Measurements from ENCODE around the gene MSRB1. TPM values are rescaled to one million over a fixed set of nuclear protein-coding genes. Genes with fewer than 3 reads are reported as not detected.

MSRB1 gene
- total and polyA plus RNA-seq, 2 of the 13 experiments (the other 11 are each of a cell fraction or from before 2014, with no cell fraction given) = 32.1 to 75.4 TPM

DNA sequence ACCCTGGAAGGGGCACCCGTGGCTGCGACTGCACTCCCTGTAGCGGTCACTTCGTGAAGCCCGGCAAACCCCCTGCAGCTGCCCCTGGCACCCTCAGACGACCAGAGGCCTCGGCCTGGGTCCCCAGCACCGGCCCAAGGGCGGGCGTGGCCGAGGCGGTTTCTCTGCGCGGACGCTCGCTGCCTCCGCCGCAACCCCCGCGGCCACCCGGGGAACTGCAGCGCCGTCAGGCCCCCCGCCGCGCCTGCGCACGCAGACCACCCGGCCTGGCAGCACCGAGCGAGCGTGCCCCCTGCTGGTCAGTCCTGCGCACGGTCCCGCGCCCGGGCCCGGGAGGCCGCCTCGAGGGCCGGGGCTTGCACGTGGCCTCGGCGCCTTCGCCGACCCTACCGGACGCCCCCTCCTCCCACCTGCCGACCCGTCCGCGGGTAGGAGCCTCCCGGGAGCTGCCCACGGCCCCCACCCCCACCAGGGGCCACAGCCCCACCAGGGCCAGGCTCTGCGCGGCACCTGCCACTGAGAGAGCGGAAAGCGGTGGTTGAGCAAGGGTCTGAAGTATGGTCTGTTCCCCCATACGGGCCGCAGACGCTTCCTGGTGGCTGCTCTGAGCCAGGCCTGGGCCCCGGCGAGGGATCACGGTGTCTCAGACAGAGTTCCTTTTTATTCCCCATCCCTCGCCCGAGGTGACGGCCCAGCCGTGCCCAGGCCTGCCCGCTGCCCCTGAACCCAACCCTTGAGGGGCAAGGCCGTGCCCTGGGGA is 13.2 kb downstream of the MSRB1 start (continued):
- TF ChIP-seq, protein P1, sequence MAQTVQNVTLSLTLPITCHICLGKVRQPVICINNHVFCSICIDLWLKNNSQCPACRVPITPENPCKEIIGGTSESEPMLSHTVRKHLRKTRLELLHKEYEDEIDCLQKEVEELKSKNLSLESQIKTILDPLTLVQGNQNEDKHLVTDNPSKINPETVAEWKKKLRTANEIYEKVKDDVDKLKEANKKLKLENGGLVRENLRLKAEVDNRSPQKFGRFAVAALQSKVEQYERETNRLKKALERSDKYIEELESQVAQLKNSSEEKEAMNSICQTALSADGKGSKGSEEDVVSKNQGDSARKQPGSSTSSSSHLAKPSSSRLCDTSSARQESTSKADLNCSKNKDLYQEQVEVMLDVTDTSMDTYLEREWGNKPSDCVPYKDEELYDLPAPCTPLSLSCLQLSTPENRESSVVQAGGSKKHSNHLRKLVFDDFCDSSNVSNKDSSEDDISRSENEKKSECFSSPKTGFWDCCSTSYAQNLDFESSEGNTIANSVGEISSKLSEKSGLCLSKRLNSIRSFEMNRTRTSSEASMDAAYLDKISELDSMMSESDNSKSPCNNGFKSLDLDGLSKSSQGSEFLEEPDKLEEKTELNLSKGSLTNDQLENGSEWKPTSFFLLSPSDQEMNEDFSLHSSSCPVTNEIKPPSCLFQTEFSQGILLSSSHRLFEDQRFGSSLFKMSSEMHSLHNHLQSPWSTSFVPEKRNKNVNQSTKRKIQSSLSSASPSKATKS (CRISPR knock-in tag; IDR thresholded peaks at IDR 0.05) = no peak
- TF ChIP-seq, protein P2, sequence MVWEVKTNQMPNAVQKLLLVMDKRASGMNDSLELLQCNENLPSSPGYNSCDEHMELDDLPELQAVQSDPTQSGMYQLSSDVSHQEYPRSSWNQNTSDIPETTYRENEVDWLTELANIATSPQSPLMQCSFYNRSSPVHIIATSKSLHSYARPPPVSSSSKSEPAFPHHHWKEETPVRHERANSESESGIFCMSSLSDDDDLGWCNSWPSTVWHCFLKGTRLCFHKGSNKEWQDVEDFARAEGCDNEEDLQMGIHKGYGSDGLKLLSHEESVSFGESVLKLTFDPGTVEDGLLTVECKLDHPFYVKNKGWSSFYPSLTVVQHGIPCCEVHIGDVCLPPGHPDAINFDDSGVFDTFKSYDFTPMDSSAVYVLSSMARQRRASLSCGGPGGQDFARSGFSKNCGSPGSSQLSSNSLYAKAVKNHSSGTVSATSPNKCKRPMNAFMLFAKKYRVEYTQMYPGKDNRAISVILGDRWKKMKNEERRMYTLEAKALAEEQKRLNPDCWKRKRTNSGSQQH (CRISPR knock-in tag; IDR thresholded peaks at IDR 0.05; ENCODE audit: low read depth) = no peak
- TF ChIP-seq CCAR2 (optimal IDR thresholded peaks at IDR 0.05; ENCODE audit: low read depth, low read length) (no peak), RFX3 (CRISPR knock-in tag; IDR thresholded peaks at IDR 0.05) (no peak), PAX8 (CRISPR knock-in tag; IDR thresholded peaks at IDR 0.05; ENCODE audit: borderline replicate concordance) (peak; percentile 89; the same call in 1 of the 2 replicates), ZNF83 (CRISPR knock-in tag; IDR thresholded peaks at IDR 0.05; ENCODE audit: borderline replicate concordance) (no peak), SMAD9 (CRISPR knock-in tag; IDR thresholded peaks at IDR 0.05) (0 out of 2 replicates have a peak, but pooled peaks have one; percentile 21), PCBP1 (IDR thresholded peaks at IDR 0.05; ENCODE audit: borderline replicate concordance, low read depth, low read length) (no peak), ZNF761 (CRISPR knock-in tag; conservative IDR thresholded peaks at IDR 0.05) (peak; percentile 92; the same call in 1 of the 2 replicates), RFX5 (IDR thresholded peaks at IDR 0.05; ENCODE audit: low read depth, low read length) (no peak), ZFP1 (CRISPR knock-in tag; IDR thresholded peaks at IDR 0.05) (no peak), U2AF2 (IDR thresholded peaks at IDR 0.05; ENCODE audit: low read depth, low read length) (no peak), EHMT2 (IDR thresholded peaks at IDR 0.05; ENCODE audit: borderline replicate concordance, low read depth, low read length) (no peak), XBP1 (CRISPR knock-in tag; IDR thresholded peaks at IDR 0.05) (no peak; the same call in 1 of the 2 replicates), HMG20A (CRISPR knock-in tag; IDR thresholded peaks at IDR 0.05; ENCODE audit: borderline replicate concordance) (no peak), ZFP36 (IDR thresholded peaks at IDR 0.05; ENCODE audit: borderline replicate concordance, low read depth, low read length, partially characterized antibody) (no peak), ZNF549 (CRISPR knock-in tag; IDR thresholded peaks at IDR 0.05) (0 out of 2 replicates have a peak, but pooled peaks have one; percentile 26), NFYC (CRISPR knock-in tag; IDR thresholded peaks at IDR 0.05) (no peak), ZC3H13 (CRISPR knock-in tag; IDR thresholded peaks at IDR 0.05) (peak; percentile 86)
- TF ChIP-seq, protein P3, sequence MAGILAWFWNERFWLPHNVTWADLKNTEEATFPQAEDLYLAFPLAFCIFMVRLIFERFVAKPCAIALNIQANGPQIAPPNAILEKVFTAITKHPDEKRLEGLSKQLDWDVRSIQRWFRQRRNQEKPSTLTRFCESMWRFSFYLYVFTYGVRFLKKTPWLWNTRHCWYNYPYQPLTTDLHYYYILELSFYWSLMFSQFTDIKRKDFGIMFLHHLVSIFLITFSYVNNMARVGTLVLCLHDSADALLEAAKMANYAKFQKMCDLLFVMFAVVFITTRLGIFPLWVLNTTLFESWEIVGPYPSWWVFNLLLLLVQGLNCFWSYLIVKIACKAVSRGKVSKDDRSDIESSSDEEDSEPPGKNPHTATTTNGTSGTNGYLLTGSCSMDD (CRISPR knock-in tag; IDR thresholded peaks at IDR 0.05) = no peak
- TF ChIP-seq, protein P4, sequence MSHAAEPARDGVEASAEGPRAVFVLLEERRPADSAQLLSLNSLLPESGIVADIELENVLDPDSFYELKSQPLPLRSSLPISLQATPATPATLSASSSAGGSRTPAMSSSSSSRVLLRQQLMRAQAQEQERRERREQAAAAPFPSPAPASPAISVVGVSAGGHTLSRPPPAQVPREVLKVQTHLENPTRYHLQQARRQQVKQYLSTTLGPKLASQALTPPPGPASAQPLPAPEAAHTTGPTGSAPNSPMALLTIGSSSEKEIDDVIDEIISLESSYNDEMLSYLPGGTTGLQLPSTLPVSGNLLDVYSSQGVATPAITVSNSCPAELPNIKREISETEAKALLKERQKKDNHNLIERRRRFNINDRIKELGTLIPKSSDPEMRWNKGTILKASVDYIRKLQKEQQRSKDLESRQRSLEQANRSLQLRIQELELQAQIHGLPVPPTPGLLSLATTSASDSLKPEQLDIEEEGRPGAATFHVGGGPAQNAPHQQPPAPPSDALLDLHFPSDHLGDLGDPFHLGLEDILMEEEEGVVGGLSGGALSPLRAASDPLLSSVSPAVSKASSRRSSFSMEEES (CRISPR knock-in tag; IDR thresholded peaks at IDR 0.05) = no peak
- TF ChIP-seq, protein P5, sequence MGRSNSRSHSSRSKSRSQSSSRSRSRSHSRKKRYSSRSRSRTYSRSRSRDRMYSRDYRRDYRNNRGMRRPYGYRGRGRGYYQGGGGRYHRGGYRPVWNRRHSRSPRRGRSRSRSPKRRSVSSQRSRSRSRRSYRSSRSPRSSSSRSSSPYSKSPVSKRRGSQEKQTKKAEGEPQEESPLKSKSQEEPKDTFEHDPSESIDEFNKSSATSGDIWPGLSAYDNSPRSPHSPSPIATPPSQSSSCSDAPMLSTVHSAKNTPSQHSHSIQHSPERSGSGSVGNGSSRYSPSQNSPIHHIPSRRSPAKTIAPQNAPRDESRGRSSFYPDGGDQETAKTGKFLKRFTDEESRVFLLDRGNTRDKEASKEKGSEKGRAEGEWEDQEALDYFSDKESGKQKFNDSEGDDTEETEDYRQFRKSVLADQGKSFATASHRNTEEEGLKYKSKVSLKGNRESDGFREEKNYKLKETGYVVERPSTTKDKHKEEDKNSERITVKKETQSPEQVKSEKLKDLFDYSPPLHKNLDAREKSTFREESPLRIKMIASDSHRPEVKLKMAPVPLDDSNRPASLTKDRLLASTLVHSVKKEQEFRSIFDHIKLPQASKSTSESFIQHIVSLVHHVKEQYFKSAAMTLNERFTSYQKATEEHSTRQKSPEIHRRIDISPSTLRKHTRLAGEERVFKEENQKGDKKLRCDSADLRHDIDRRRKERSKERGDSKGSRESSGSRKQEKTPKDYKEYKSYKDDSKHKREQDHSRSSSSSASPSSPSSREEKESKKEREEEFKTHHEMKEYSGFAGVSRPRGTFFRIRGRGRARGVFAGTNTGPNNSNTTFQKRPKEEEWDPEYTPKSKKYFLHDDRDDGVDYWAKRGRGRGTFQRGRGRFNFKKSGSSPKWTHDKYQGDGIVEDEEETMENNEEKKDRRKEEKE (IDR thresholded peaks at IDR 0.05) = no peak

Measured in HepG2 (cell line).